ENCODE results near the gene BRAT1. TPM values are rescaled to one million over a fixed set of nuclear protein-coding genes. Genes with fewer than 3 reads are reported as not detected.

The BRAT1 gene
- total and polyA plus RNA-seq, 8 donors, result 22.5 to 41.4 (median 28.0) TPM

GRCh38 chr7:2519119-2519930 lies 36.0 kb downstream of the BRAT1 start, which contains the start of gene LFNG:
Gene LFNG (plus strand): TSS chr7:2519774. CDS start chr7:2519862, 88 bp downstream.
- peak within 1 kb of the TSS; percentile 14 to 82 for H3K27ac ChIP-seq
- H3K36me3 ChIP-seq, result no peaks in the 10 kb centered on the region
- intact Hi-C loops (cut with DNase I), result no loop called here
- no peaks in the 10 kb centered on the region for H3K9me3 ChIP-seq
- no peak for TF ChIP-seq CTCF (IDR thresholded peaks at IDR 0.05)
- H3K4me3 ChIP-seq, result peak within 1 kb of the TSS; percentile 40 to 81
- DNase-seq, result peak; percentile 82 to 94 (median 91)
- H3K27me3 ChIP-seq, result peaks cover 0 to 16% of the 10 kb centered on the region in 2 donors
- peak; percentile 73 for ATAC-seq
- peaks cover 32 to 55% of the 10 kb centered on the region in 2 donors for H3K4me1 ChIP-seq

DNA sequence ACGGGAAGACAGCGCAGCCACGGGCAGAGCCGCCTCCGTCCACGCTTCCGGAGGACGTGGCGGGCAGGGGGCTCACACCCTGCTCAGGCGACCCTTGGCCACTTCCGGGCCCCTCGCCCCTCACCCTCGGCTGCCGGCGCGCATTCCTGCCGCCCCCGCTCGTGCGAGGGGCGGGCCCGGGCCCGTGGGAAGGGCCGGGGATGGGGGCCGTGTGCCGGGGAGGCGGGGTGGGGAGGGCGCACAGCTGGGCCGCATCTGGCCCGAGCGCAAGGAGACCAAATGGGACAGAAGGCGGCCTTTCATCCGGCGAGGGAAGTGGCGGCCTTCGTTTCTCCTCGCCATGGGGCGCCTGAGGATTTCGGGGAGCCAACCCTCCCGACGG lies 36.6 kb downstream of the BRAT1 start:
- no peak for ATAC-seq
- Histone ChIP-seq H3K36me3 (no peaks in the 10 kb centered on the region), H3K27ac (peak overlapping the region; percentile 14 to 74), H3K27me3 (peaks cover 0 to 16% of the 10 kb centered on the region in 2 donors), H3K9me3 (no peaks in the 10 kb centered on the region), H3K4me1 (peaks cover 26 to 49% of the 10 kb centered on the region in 2 donors), H3K4me3 (peak overlapping the region; percentile 40 to 81)
- no peak for TF ChIP-seq CTCF (IDR thresholded peaks at IDR 0.05)
- intact Hi-C loops (cut with DNase I), result no loop called here
- DNase-seq, result no peak

- Histone ChIP-seq H3K36me3 (no peaks in the 10 kb centered on the region), H3K4me1 (peaks cover 18 to 40% of the 10 kb centered on the region in 2 donors), H3K9me3 (no peaks in the 10 kb centered on the region), H3K27ac (no peak overlapping the region), H3K27me3 (peaks cover 0 to 16% of the 10 kb centered on the region in 2 donors), H3K4me3 (no peak overlapping the region)
- DNase-seq (no peak), ATAC-seq (no peak)
- TF ChIP-seq CTCF (IDR thresholded peaks at IDR 0.05), result no peak
- intact Hi-C loops (cut with DNase I), result no loop called here
Observed at GRCh38 chr7:2517678-2518507, 37.4 kb downstream of the BRAT1 start.

DNA sequence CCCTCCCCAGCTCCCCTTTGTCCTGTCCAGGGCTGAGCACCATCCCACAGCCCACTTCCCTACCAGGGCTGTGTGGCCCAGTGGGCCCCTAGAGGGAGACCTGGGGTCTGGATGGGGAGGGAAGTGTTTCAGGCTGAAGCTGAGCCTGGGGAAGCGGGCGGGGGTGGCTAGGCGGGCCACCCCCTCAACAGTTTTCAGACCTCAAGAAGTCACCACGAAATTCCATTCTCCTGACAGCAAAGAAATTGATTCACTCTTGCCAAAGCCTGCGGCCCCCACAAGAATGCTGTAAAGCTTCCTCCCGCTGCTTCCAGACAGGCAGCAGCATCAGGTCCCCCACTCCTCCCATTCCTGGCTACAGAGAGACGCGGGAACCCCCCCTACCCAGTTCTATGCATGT lies 38.3 kb downstream of the BRAT1 start:
- no peak for TF ChIP-seq CTCF (IDR thresholded peaks at IDR 0.05)
- Histone ChIP-seq H3K9me3 (no peaks in the 10 kb centered on the region), H3K4me3 (no peak overlapping the region), H3K4me1 (peaks cover 15 to 40% of the 10 kb centered on the region in 2 donors), H3K27me3 (peaks cover 0 to 16% of the 10 kb centered on the region in 2 donors), H3K27ac (no peak overlapping the region), H3K36me3 (no peaks in the 10 kb centered on the region)
- no peak for ATAC-seq
- intact Hi-C loops (cut with DNase I), result no loop called here
- DNase-seq, result no peak

GRCh38 chr7:2516194-2516555 lies 39.1 kb downstream of the BRAT1 start:
- Histone ChIP-seq H3K27me3 (peaks cover 0 to 14% of the 10 kb centered on the region in 2 donors), H3K4me1 (peaks cover 19 to 41% of the 10 kb centered on the region in 2 donors), H3K36me3 (no peaks in the 10 kb centered on the region), H3K9me3 (no peaks in the 10 kb centered on the region), H3K27ac (no peak overlapping the region), H3K4me3 (no peak overlapping the region)
- intact Hi-C loops (cut with DNase I), result no loop called here
- ATAC-seq (no peak), DNase-seq (no peak)
- no peak for TF ChIP-seq CTCF (IDR thresholded peaks at IDR 0.05)

All from left lung (tissue), 10 donors.